ENCODE measurements around the gene HS6ST1.

GRCh38 chr2:128364441-128364911 lies 45.8 kb upstream of the HS6ST1 start:
- TF ChIP-seq POLR2A (IDR thresholded peaks at IDR 0.05): no peak
- no peak for TF ChIP-seq CTCF (IDR thresholded peaks at IDR 0.05)
